HepG2 (cell line): ENCODE data around the gene NTSR2. TPM values are rescaled to one million over a fixed set of nuclear protein-coding genes. Genes with fewer than 3 reads are reported as not detected.

Experiments
- AGO1 ChIP-seq: fragments of 200-400 bp; formaldehyde crosslinking; IDR thresholded peaks from 2 replicates; pipeline ENCODE4 v1.6.1; 2017; ENCODE audit warnings: mild to moderate bottlenecking, low read depth, low read length, moderate library complexity; ENCODE audit not compliant: poor library complexity, severe bottlenecking
- AHDC1 ChIP-seq: sonication (generic); formaldehyde crosslinking; IDR thresholded peaks from 2 replicates; pipeline ENCODE4 v1.5.1; 2020; ENCODE audit warnings: mild to moderate bottlenecking, missing genetic modification reagents, borderline replicate concordance
- BCL6 ChIP-seq: IDR thresholded peaks from 2 replicates; pipeline ENCODE4 v1.6.1; 2016; ENCODE audit warnings: missing genetic modification reagents, missing compliant biosample characterization
- DNMT3B ChIP-seq: conservative IDR thresholded peaks from 2 replicates; pipeline ENCODE4 v1.6.1; 2016; ENCODE audit warnings: missing biosample characterization, control low read depth
- HIVEP1 ChIP-seq: sonication (generic); formaldehyde crosslinking; IDR thresholded peaks from 2 replicates; pipeline ENCODE4 v1.4.0; 2020; ENCODE audit warnings: mild to moderate bottlenecking, missing genetic modification reagents
- HMG20A ChIP-seq: IDR thresholded peaks from 2 replicates; pipeline ENCODE4 v1.6.1; 2016; ENCODE audit warnings: borderline replicate concordance
- JARID2 ChIP-seq: sonication (generic); formaldehyde crosslinking; IDR thresholded peaks from 2 replicates; pipeline ENCODE4 v1.8.1; 2023; ENCODE audit warnings: missing genetic modification reagents, inconsistent platforms; ENCODE audit not compliant: insufficient replicate concordance
- KDM3A ChIP-seq: IDR thresholded peaks from 2 replicates; pipeline ENCODE4 v1.6.1; 2018; ENCODE audit warnings: low read depth, missing compliant biosample characterization
- MAZ ChIP-seq, 2 experiments: sonication (generic) in 1 of 2; formaldehyde crosslinking in 1 of 2; IDR thresholded peaks; 2 replicates each; pipeline versions ENCODE4 v1.5.0 to v1.6.1; 2012 to 2020; ENCODE audit warnings: low read depth in 2 of 2, mild to moderate bottlenecking in 2 of 2, borderline replicate concordance in 1 of 2, improper control_type of control experiment in 1 of 2, low read length in 1 of 2, missing genetic modification reagents in 1 of 2, moderate library complexity in 1 of 2
- NFE2L1 ChIP-seq: sonication (generic); formaldehyde crosslinking; IDR thresholded peaks from 2 replicates; pipeline ENCODE4 v1.4.0; 2020; ENCODE audit warnings: missing genetic modification reagents, mild to moderate bottlenecking, borderline replicate concordance
- THAP7 ChIP-seq: sonication (generic); formaldehyde crosslinking; IDR thresholded peaks from 2 replicates; pipeline ENCODE4 v1.8.1; 2023; ENCODE audit warnings: mild to moderate bottlenecking, missing genetic modification reagents
- ZFP36L1 ChIP-seq: sonication (generic); formaldehyde crosslinking; IDR thresholded peaks from 2 replicates; pipeline ENCODE4 v1.8.0; 2022; ENCODE audit warnings: mild to moderate bottlenecking, missing genetic modification reagents, moderate library complexity
- ZFP62 ChIP-seq: sonication (generic); formaldehyde crosslinking; IDR thresholded peaks from 2 replicates; pipeline ENCODE4 v1.4.0; 2020; ENCODE audit warnings: missing genetic modification reagents
- ZFP91 ChIP-seq: sonication (generic); formaldehyde crosslinking; IDR thresholded peaks from 2 replicates; pipeline ENCODE4 v1.9.0; 2022; ENCODE audit warnings: missing genetic modification reagents, mild to moderate bottlenecking, borderline replicate concordance
- ZNF441 ChIP-seq: sonication (generic); formaldehyde crosslinking; IDR thresholded peaks from 2 replicates; pipeline ENCODE4 v1.7.0; 2021; ENCODE audit warnings: missing genetic modification reagents, borderline replicate concordance
- ZNF569 ChIP-seq: sonication (generic); formaldehyde crosslinking; IDR thresholded peaks from 2 replicates; pipeline ENCODE4 v1.5.0; 2020; ENCODE audit warnings: mild to moderate bottlenecking, missing genetic modification reagents, moderate library complexity, borderline replicate concordance
- ZNF589 ChIP-seq: sonication (generic); formaldehyde crosslinking; conservative IDR thresholded peaks from 2 replicates; pipeline ENCODE4 v1.8.0; 2022; ENCODE audit warnings: mild to moderate bottlenecking, moderate library complexity, missing genetic modification reagents
- ZNF614 ChIP-seq: IDR thresholded peaks from 2 replicates; pipeline ENCODE4 v1.6.1; 2018; ENCODE audit warnings: missing biosample characterization, missing genetic modification reagents, inconsistent platforms, borderline replicate concordance
- ZNF788 ChIP-seq: sonication (generic); formaldehyde crosslinking; IDR thresholded peaks from 2 replicates; pipeline ENCODE4 v1.5.0; 2020; ENCODE audit warnings: mild to moderate bottlenecking, missing genetic modification reagents, borderline replicate concordance
- ZSCAN20 ChIP-seq: sonication (generic); formaldehyde crosslinking; IDR thresholded peaks from 2 replicates; pipeline ENCODE4 v1.4.0; 2020; ENCODE audit warnings: missing genetic modification reagents, mild to moderate bottlenecking, borderline replicate concordance
- polyA plus RNA-seq, 8 experiments: library from polyadenylated mRNA; depleted of rRNA in 3 of 8; stranded (reverse) in 7 of 8; unstranded in 1 of 8; fragments of >200 nt; fragmentation: Illumina TruSeq in 4 of 8; extraction: Trizol in 4 of 8; gene quantifications; 2 replicates each; pipeline versions ENCODE4 v1.2.1 to v1.2.3, GENCODE V29; 2011 to 2016; ENCODE audit warnings: low read depth in 4 of 8, missing spikeins in 1 of 8, mixed read lengths in 1 of 8; ENCODE audit not compliant: insufficient read depth in 1 of 8
- total RNA-seq, 5 experiments: library from RNA; depleted of rRNA; stranded (reverse); fragments of >200 nt; fragmentation: Illumina TruSeq; extraction: Trizol; gene quantifications; 2 replicates each; pipeline ENCODE4 v1.2.3, GENCODE V29; 2016; ENCODE audit warnings: low read depth in 1 of 5
- TF ChIP-seq, protein P1 (sequence below): IDR thresholded peaks from 2 replicates; pipeline ENCODE4 v1.6.1; 2016; ENCODE audit warnings: mild to moderate bottlenecking, missing biosample characterization, missing genetic modification reagents

Gene NTSR2
- total and polyA plus RNA-seq, 2 of the 13 experiments (the other 11 are each of a cell fraction or from before 2014, with no cell fraction given): not detected

DNA sequence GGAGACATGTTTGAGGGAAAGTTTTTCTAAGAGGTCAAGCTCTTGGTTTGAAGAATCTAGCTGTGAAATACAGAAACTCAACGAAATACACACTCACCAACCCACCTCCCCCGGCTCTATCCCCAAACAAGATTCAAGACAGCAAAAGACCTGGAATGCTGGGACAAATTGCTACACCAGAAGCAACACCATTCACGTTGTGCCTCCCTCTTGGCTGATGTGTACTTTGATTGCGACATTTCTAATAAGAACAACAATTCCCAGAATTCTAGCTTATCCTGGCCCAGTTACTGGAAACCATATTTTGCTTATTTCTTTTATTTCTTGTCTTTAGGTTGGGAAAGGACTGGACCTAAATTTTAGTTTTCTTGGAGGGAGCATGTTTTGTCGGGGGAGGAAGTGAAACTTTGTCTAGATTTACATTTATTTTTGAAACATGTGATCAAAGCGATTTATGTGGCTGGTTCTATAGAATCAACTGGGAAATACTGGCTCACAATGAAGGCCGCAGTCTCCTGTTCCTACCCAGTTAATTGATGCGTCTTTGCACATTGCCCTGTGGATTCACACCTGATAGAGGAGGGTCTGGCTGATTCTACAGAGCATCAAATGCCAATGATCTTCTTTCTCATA is 46.8 kb upstream of the NTSR2 start (continued):
- TF ChIP-seq AHDC1 (CRISPR knock-in tag): no peak
- TF ChIP-seq JARID2 (CRISPR knock-in tag): no peak
- no peak for TF ChIP-seq ZFP36L1
- no peak for TF ChIP-seq ZNF589 (CRISPR knock-in tag)
- no peak for TF ChIP-seq ZFP91
- no peak for TF ChIP-seq KDM3A (CRISPR knock-in tag)
- TF ChIP-seq HIVEP1 (CRISPR knock-in tag): no peak
- no peak for TF ChIP-seq ZFP62
- 0 out of 2 replicates have a peak, but pooled peaks have one; percentile 45 for TF ChIP-seq ZNF788
- no peak for TF ChIP-seq ZNF441
- peak; percentile 73 for TF ChIP-seq BCL6
- TF ChIP-seq HMG20A (CRISPR knock-in tag): peak; percentile 53
- no peak for TF ChIP-seq NFE2L1 (CRISPR knock-in tag)
- TF ChIP-seq MAZ (IDR thresholded peaks at IDR 0.05; ENCODE audit: borderline replicate concordance, low read depth, low read length): no peak
- TF ChIP-seq MAZ (CRISPR knock-in tag; IDR thresholded peaks at IDR 0.05; ENCODE audit: low read depth): 0 out of 2 replicates have a peak, but pooled peaks have one; percentile 52
- no peak for TF ChIP-seq THAP7 (CRISPR knock-in tag)
- no peak for TF ChIP-seq ZNF569 (CRISPR knock-in tag)
- 0 out of 2 replicates have a peak, but pooled peaks have one; percentile 23 for TF ChIP-seq DNMT3B (CRISPR knock-in tag)
- TF ChIP-seq AGO1: no peak
- TF ChIP-seq ZSCAN20: no peak
- TF ChIP-seq, protein P1, sequence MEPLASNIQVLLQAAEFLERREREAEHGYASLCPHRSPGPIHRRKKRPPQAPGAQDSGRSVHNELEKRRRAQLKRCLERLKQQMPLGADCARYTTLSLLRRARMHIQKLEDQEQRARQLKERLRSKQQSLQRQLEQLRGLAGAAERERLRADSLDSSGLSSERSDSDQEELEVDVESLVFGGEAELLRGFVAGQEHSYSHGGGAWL (CRISPR knock-in tag): no peak
- peak; percentile 47; the same call in 1 of the 2 replicates for TF ChIP-seq ZNF614 (CRISPR knock-in tag)
